ENCODE measurements around the gene ZNF335. TPM values are rescaled to one million over a fixed set of nuclear protein-coding genes. Genes with fewer than 3 reads are reported as not detected.

Gene ZNF335
- total RNA-seq, 1 donor from 2014 or later, result 7.2 TPM

DNA sequence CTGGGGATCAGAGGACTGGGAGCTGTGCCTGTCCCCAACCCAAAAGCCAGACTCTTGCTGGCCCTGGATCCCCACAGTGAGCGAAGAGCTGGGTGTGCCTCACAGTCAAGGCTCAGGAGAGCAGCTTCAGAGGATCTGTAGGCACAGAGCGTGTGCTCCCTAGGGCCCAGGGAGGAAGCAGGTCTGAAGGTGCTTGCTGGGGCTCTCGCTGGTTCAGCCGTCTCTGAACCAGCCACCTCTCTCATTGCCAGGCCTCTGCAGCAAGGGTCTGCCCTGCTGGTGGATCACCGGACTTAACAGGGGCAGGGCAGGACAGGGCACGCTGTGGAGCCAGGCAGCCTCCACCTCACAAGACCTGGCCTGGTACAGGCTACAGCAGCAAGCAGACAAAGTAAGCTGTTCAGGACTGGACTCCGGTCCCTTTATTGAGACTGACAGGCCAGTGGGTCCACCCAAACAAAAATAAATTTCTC lies 23.7 kb downstream of the ZNF335 start:
- Histone ChIP-seq H3K27me3 (no peaks in the 10 kb centered on the region), H4K20me1 (ENCODE audit: low read depth) (no peaks in the 10 kb centered on the region), H3K4me2 (no peak overlapping the region), H3K27ac (no peak overlapping the region), H3F3A (ENCODE audit: low read depth) (no peaks in the 10 kb centered on the region), H3K4me3 (no peak overlapping the region), H2AFZ (replicated peaks) (no peak overlapping the region), H3K4me1 (no peaks in the 10 kb centered on the region), H3K9ac (no peak overlapping the region), H3K36me3 (no peaks in the 10 kb centered on the region), H3K79me2 (ENCODE audit: low read depth) (no peaks in the 10 kb centered on the region), H3K9me3 (ENCODE audit: low read depth) (no peaks in the 10 kb centered on the region)
- H3K4me3 Mint-ChIP-seq, result no peak overlapping the region
- peaks cover 9% of the 10 kb centered on the region for H3K27me3 Mint-ChIP-seq (ENCODE audit: insufficient read depth, low read depth)
- no peak overlapping the region for H3K27ac Mint-ChIP-seq
- no peaks in the 10 kb centered on the region for H3K9me3 Mint-ChIP-seq
- no peaks in the 10 kb centered on the region for H3K4me1 Mint-ChIP-seq
- peaks cover 24% of the 10 kb centered on the region for H3K36me3 Mint-ChIP-seq
- TF ChIP-seq, protein P1, sequence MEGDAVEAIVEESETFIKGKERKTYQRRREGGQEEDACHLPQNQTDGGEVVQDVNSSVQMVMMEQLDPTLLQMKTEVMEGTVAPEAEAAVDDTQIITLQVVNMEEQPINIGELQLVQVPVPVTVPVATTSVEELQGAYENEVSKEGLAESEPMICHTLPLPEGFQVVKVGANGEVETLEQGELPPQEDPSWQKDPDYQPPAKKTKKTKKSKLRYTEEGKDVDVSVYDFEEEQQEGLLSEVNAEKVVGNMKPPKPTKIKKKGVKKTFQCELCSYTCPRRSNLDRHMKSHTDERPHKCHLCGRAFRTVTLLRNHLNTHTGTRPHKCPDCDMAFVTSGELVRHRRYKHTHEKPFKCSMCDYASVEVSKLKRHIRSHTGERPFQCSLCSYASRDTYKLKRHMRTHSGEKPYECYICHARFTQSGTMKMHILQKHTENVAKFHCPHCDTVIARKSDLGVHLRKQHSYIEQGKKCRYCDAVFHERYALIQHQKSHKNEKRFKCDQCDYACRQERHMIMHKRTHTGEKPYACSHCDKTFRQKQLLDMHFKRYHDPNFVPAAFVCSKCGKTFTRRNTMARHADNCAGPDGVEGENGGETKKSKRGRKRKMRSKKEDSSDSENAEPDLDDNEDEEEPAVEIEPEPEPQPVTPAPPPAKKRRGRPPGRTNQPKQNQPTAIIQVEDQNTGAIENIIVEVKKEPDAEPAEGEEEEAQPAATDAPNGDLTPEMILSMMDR (IDR thresholded peaks at IDR 0.05), result no peak
- TF ChIP-seq EZH2phosphoT487 (IDR thresholded peaks at IDR 0.05) (no peak), EZH2 (IDR thresholded peaks at IDR 0.05) (no peak)
- DNase-seq (ENCODE audit: low spot score), result no peak

DNA sequence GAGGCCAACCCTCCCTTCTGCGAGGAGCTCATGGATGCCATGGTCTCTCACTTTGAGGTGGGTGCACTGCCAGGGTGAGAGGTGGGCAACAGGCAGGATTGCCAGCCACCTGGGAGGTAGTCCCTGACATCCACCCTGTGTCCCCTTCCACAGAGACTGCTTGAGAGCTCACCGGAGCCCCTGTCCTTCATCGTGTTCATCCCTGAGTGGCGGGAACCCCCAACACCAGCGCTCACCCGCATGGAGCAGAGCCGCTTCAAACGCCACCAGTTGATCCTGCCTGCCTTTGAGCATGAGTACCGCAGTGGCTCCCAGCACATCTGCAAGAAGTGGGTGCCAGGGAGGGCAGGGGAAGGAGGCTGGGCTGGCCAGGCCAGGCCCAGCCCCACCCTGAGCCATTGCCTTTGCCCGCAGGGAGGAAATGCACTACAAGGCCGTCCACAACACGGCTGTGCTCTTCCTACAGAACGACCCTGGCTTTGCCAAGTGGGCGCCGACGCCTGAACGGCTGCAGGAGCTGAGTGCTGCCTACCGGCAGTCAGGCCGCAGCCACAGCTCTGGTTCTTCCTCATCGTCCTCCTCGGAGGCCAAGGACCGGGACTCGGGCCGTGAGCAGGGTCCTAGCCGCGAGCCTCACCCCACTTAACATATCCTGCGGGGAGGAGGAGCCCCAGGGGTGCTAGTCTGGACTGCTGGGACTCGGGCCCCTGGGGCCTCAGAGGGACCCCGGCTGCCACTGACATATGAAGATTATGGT lies 24.7 kb downstream of the ZNF335 start:
- H3F3A ChIP-seq (ENCODE audit: low read depth), result no peaks in the 10 kb centered on the region
- H3K4me1 ChIP-seq, result no peaks in the 10 kb centered on the region
- H3K4me3 ChIP-seq, result no peak overlapping the region
- DNase-seq (ENCODE audit: low spot score), result no peak
- no peaks in the 10 kb centered on the region for H3K9me3 ChIP-seq (ENCODE audit: low read depth)
- H3K79me2 ChIP-seq (ENCODE audit: low read depth), result no peaks in the 10 kb centered on the region
- no peaks in the 10 kb centered on the region for H4K20me1 ChIP-seq (ENCODE audit: low read depth)
- H3K36me3 Mint-ChIP-seq, result peaks cover 24% of the 10 kb centered on the region
- TF ChIP-seq EZH2phosphoT487 (IDR thresholded peaks at IDR 0.05) (no peak), EZH2 (IDR thresholded peaks at IDR 0.05) (no peak)
- TF ChIP-seq, protein P1 (IDR thresholded peaks at IDR 0.05), result no peak
- no peak overlapping the region for H3K4me2 ChIP-seq
- H3K36me3 ChIP-seq, result no peaks in the 10 kb centered on the region
- no peak overlapping the region for H2AFZ ChIP-seq (replicated peaks)
- no peaks in the 10 kb centered on the region for H3K4me1 Mint-ChIP-seq
- no peak overlapping the region for H3K9ac ChIP-seq
- H3K27ac Mint-ChIP-seq, result no peak overlapping the region
- H3K9me3 Mint-ChIP-seq, result no peaks in the 10 kb centered on the region
- no peak overlapping the region for H3K4me3 Mint-ChIP-seq
- H3K27me3 ChIP-seq, result no peaks in the 10 kb centered on the region
- H3K27ac ChIP-seq, result no peak overlapping the region
- peaks cover 9% of the 10 kb centered on the region for H3K27me3 Mint-ChIP-seq (ENCODE audit: insufficient read depth, low read depth)

DNA sequence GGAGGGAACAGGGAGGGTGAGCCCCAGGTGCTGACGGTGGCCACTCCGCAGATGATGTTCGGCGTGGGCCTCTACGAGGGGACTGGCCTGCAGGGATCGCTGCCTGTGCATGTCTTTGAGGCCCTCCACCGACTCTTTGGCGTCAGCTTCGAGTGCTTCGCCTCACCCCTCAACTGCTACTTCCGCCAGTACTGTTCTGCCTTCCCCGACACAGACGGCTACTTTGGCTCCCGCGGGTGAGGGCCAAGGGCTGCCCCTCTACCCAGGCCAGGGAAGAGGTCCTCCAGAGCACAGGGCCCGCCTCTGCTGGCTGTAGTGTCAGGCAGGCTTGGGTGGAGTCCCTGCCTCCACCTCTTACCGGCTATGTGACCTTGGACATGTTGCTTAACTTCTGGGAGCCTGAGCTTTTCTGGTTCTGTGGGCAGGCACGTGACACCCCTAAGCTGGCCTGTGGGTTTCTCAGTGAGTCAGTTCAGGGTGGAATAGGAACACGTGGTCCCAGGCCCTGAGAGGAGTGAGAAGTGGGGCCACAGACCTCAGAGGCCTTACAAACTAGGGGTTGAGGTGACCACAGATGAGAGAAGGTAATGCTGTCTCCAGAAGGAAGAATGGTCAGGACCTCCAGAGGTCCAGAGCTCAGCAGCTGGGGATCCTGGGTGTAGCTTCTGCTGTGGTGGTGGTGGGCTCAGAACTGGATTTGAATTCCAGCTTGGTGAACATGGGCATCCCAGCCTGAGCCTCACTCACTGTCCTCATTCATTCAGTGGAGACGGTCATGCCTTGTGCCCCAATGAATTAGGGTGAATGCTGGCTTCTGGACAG lies 25.6 kb downstream of the ZNF335 start:
- Histone ChIP-seq H4K20me1 (ENCODE audit: low read depth) (no peaks in the 10 kb centered on the region), H3K4me2 (no peak overlapping the region), H3K4me1 (no peaks in the 10 kb centered on the region), H3K79me2 (ENCODE audit: low read depth) (no peaks in the 10 kb centered on the region), H3K36me3 (no peaks in the 10 kb centered on the region), H3K27ac (no peak overlapping the region), H2AFZ (replicated peaks) (no peak overlapping the region), H3K4me3 (no peak overlapping the region), H3K9me3 (ENCODE audit: low read depth) (no peaks in the 10 kb centered on the region), H3F3A (ENCODE audit: low read depth) (no peaks in the 10 kb centered on the region), H3K9ac (no peak overlapping the region), H3K27me3 (no peaks in the 10 kb centered on the region)
- DNase-seq (ENCODE audit: low spot score), result no peak
- Mint-ChIP-seq H3K9me3 (no peaks in the 10 kb centered on the region), H3K27ac (no peak overlapping the region), H3K36me3 (peaks cover 19% of the 10 kb centered on the region), H3K4me3 (no peak overlapping the region), H3K27me3 (ENCODE audit: insufficient read depth, low read depth) (peaks cover 3% of the 10 kb centered on the region), H3K4me1 (no peaks in the 10 kb centered on the region)
- TF ChIP-seq EZH2phosphoT487 (IDR thresholded peaks at IDR 0.05) (no peak), EZH2 (IDR thresholded peaks at IDR 0.05) (no peak)
- TF ChIP-seq, protein P1 (IDR thresholded peaks at IDR 0.05), result no peak
